Mammary epithelial cell (primary cell): Measurements from ENCODE around the gene GPR39.

Experiments used
- CTCF ChIP-seq, 2 donors: IDR thresholded peaks in 1 of 2; conservative IDR thresholded peaks in 1 of 2; 2 replicates each; pipeline ENCODE4 v1.5.1; 2011 to 2012; ENCODE audit warnings: inconsistent platforms in 2 of 2, low read length in 2 of 2, mild to moderate bottlenecking in 2 of 2, control low read depth in 1 of 2, low read depth in 1 of 2; ENCODE audit not compliant: insufficient read depth in 1 of 2; ENCODE audit errors: extremely low read depth in 1 of 2
- EZH2 ChIP-seq: IDR thresholded peaks from 2 replicates; pipeline ENCODE4 v1.6.1; 2012; ENCODE audit warnings: low read length, inconsistent platforms, borderline replicate concordance

- TF ChIP-seq CTCF (conservative IDR thresholded peaks at IDR 0.05 in 1 of 2, IDR thresholded peaks at IDR 0.05 in 1 of 2; ENCODE audit: extremely low read depth in 1 of 2, insufficient read depth in 1 of 2, low read depth in 1 of 2, low read length in 2 of 2) = no peak
- TF ChIP-seq EZH2 = no peak
Observed at GRCh38 chr2:132488491-132488890, 71.9 kb downstream of the GPR39 start.
